Endodermal cell (in vitro differentiated cells): ENCODE results near the gene TUB. TPM values are rescaled to one million over a fixed set of nuclear protein-coding genes. Genes with fewer than 3 reads are reported as not detected.

Experiments used
- DNase-seq: peaks from one replicate; pipeline ENCODE4 v3.0.0-alpha.2; 2017
- H3K27ac ChIP-seq: 2 replicates; pipeline ENCODE4 v1.5.1; 2013; ENCODE audit warnings: mild to moderate bottlenecking, low read depth, low read length, moderate library complexity
- H3K27me3 ChIP-seq: 2 replicates; pipeline ENCODE4 v1.6.1; 2013; ENCODE audit warnings: mild to moderate bottlenecking, low read length, moderate library complexity; ENCODE audit not compliant: insufficient read depth, control insufficient read depth, poor library complexity, severe bottlenecking
- H3K36me3 ChIP-seq: 2 replicates; pipeline ENCODE4 v1.7.0; 2013; ENCODE audit warnings: mild to moderate bottlenecking, low read length, moderate library complexity; ENCODE audit not compliant: control insufficient read depth, insufficient read depth
- H3K4me1 ChIP-seq: one replicate; pipeline ENCODE4 v1.7.0; 2013; ENCODE audit warnings: low read length; ENCODE audit not compliant: control insufficient read depth, insufficient read depth
- H3K4me3 ChIP-seq: 2 replicates; pipeline ENCODE4 v1.5.1; 2013; ENCODE audit warnings: mild to moderate bottlenecking, low read length, moderate library complexity
- H3K9ac ChIP-seq: 2 replicates; pipeline ENCODE4 v1.6.1; 2013; ENCODE audit warnings: mild to moderate bottlenecking, low read length, moderate library complexity; ENCODE audit not compliant: poor library complexity, severe bottlenecking; ENCODE audit errors: extremely low read depth
- H3K9me3 ChIP-seq: 2 replicates; pipeline ENCODE4 v1.6.1; 2013; ENCODE audit warnings: mild to moderate bottlenecking, low read length, moderate library complexity; ENCODE audit not compliant: control insufficient read depth
- H3K27ac Mint-ChIP-seq: 2 replicates; pipeline ENCODE4 v1.8.0; 2020; ENCODE audit warnings: mixed read lengths
- H3K27me3 Mint-ChIP-seq: 2 replicates; pipeline ENCODE4 v1.8.0; 2021; ENCODE audit warnings: mild to moderate bottlenecking, mixed read lengths; ENCODE audit not compliant: insufficient read depth
- H3K36me3 Mint-ChIP-seq: 2 replicates; pipeline ENCODE4 v1.8.0; 2020; ENCODE audit warnings: low read depth, mixed read lengths
- H3K4me1 Mint-ChIP-seq: 2 replicates; pipeline ENCODE4 v1.8.0; 2020; ENCODE audit warnings: mixed read lengths
- H3K4me3 Mint-ChIP-seq: 2 replicates; pipeline ENCODE4 v1.8.0; 2020; ENCODE audit warnings: mild to moderate bottlenecking, moderate library complexity, mixed read lengths
- H3K9me3 Mint-ChIP-seq: 2 replicates; pipeline ENCODE4 v1.8.0; 2020; ENCODE audit warnings: mild to moderate bottlenecking, mixed read lengths
- CTCF ChIP-seq: fragments of 200-600 bp; sonication (generic); conservative IDR thresholded peaks from 2 replicates; pipeline ENCODE4 v1.5.0; 2021; ENCODE audit warnings: antibody characterized with exemption, mild to moderate bottlenecking
- WGBS, 2 experiments: methylation state at CpG; one replicate each; pipeline versions ENCODE4 v1.1.5 to v1.1.7; 2013; ENCODE audit warnings: missing lambda C conversion rate in 2 of 2, mixed read lengths in 1 of 2; ENCODE audit not compliant: insufficient coverage in 1 of 2, insufficient read length in 1 of 2; 5-methylcytosine and 5-hydroxymethylcytosine counted together
- total RNA-seq, 2 donors: library from RNA; stranded (reverse); fragmentation: NEBNext Ultra II Directional in 1 of 2; extraction: Animal tissue kit (Norgen Biotek cat#: 25700) in 1 of 2; gene quantifications; 2 replicates in 1 of 2; 3 replicates in 1 of 2; pipeline ENCODE4 v1.2.1, GENCODE V29; 2021

The TUB gene
- total RNA-seq, 2 donors from 2014 or later, result 15.8 to 29.9 TPM

GRCh38 chr11:8105133-8105532, 24.1 kb downstream of the TUB start:
- Histone ChIP-seq H3K27ac (no peak overlapping the region), H3K9me3 (no peaks in the 10 kb centered on the region), H3K27me3 (no peaks in the 10 kb centered on the region), H3K4me1 (no peaks in the 10 kb centered on the region), H3K9ac (no peak overlapping the region), H3K4me3 (no peak overlapping the region), H3K36me3 (peaks cover 40% of the 10 kb centered on the region)
- Mint-ChIP-seq H3K36me3 (peaks cover 23% of the 10 kb centered on the region), H3K4me1 (peaks cover 4% of the 10 kb centered on the region), H3K27me3 (no peaks in the 10 kb centered on the region), H3K4me3 (no peak overlapping the region), H3K27ac (no peak overlapping the region), H3K9me3 (no peaks in the 10 kb centered on the region)
- 95 to 97% methylated on average over 4 of the region's 4 CpGs for WGBS, 2 experiments
- DNase-seq, result no peak
- TF ChIP-seq CTCF, result no peak

- H3K4me1 Mint-ChIP-seq, result peaks cover 4% of the 10 kb centered on the region
- H3K9me3 Mint-ChIP-seq, result no peaks in the 10 kb centered on the region
- no peak overlapping the region for H3K4me3 Mint-ChIP-seq
- no peak for TF ChIP-seq CTCF
- no peak for DNase-seq
- Histone ChIP-seq H3K36me3 (peaks cover 40% of the 10 kb centered on the region), H3K4me1 (no peaks in the 10 kb centered on the region), H3K4me3 (no peak overlapping the region), H3K9me3 (no peaks in the 10 kb centered on the region), H3K9ac (no peak overlapping the region), H3K27ac (no peak overlapping the region), H3K27me3 (no peaks in the 10 kb centered on the region)
- 94 to 95% methylated on average over 3 of the region's 3 CpGs for WGBS, 2 experiments
- no peak overlapping the region for H3K27ac Mint-ChIP-seq
- peaks cover 23% of the 10 kb centered on the region for H3K36me3 Mint-ChIP-seq
- no peaks in the 10 kb centered on the region for H3K27me3 Mint-ChIP-seq
Observed at GRCh38 chr11:8105666-8106065, 24.7 kb downstream of the TUB start.

GRCh38 chr11:8106679-8107078, 25.7 kb downstream of the TUB start:
- no peaks in the 10 kb centered on the region for H3K9me3 Mint-ChIP-seq

More at GRCh38 chr11:8106679-8107078, 25.7 kb downstream of the TUB start:
- no peak overlapping the region for H3K4me3 Mint-ChIP-seq
- 91 to 100% methylated on average over 1 to 2 of the region's 2 CpGs for WGBS, 2 experiments
- no peak overlapping the region for H3K27ac Mint-ChIP-seq
- H3K4me1 Mint-ChIP-seq, result peaks cover 4% of the 10 kb centered on the region
- Histone ChIP-seq H3K9me3 (no peaks in the 10 kb centered on the region), H3K36me3 (peaks cover 37% of the 10 kb centered on the region), H3K4me3 (no peak overlapping the region), H3K9ac (no peak overlapping the region), H3K4me1 (no peaks in the 10 kb centered on the region), H3K27ac (no peak overlapping the region), H3K27me3 (no peaks in the 10 kb centered on the region)
- no peak for DNase-seq
- no peaks in the 10 kb centered on the region for H3K27me3 Mint-ChIP-seq
- no peak for TF ChIP-seq CTCF
- peaks cover 22% of the 10 kb centered on the region for H3K36me3 Mint-ChIP-seq
